ENCODE results near the gene EPHB2.

Gene EPHB2

GRCh38 chr1:22878626-22879025 is 168.0 kb downstream of the EPHB2 start:
- Histone ChIP-seq H3K36me3 (no peaks in the 10 kb centered on the region), H3K27me3 (ENCODE audit: insufficient read depth, low read depth, severe bottlenecking) (no peaks in the 10 kb centered on the region), H3K27ac (no peak overlapping the region), H3K4me3 (ENCODE audit: low read depth, low read length) (no peak overlapping the region), H3K9me3 (ENCODE audit: severe bottlenecking) (no peaks in the 10 kb centered on the region)
- no peak for DNase-seq
- TF ChIP-seq CTCF (IDR thresholded peaks at IDR 0.05; ENCODE audit: low read depth, low read length) = no peak

GRCh38 chr1:22879445-22879844 is 168.8 kb downstream of the EPHB2 start:
- Histone ChIP-seq H3K9me3 (ENCODE audit: severe bottlenecking) (no peaks in the 10 kb centered on the region), H3K27me3 (ENCODE audit: insufficient read depth, low read depth, severe bottlenecking) (no peaks in the 10 kb centered on the region), H3K36me3 (no peaks in the 10 kb centered on the region), H3K27ac (no peak overlapping the region), H3K4me3 (ENCODE audit: low read depth, low read length) (no peak overlapping the region)
- DNase-seq = no peak
- TF ChIP-seq CTCF (IDR thresholded peaks at IDR 0.05; ENCODE audit: low read depth, low read length) = no peak

GRCh38 chr1:22880174-22880601 is 169.5 kb downstream of the EPHB2 start:
- Histone ChIP-seq H3K36me3 (no peaks in the 10 kb centered on the region), H3K9me3 (ENCODE audit: severe bottlenecking) (no peaks in the 10 kb centered on the region), H3K27me3 (ENCODE audit: insufficient read depth, low read depth, severe bottlenecking) (no peaks in the 10 kb centered on the region), H3K4me3 (ENCODE audit: low read depth, low read length) (no peak overlapping the region), H3K27ac (no peak overlapping the region)
- no peak for TF ChIP-seq CTCF (IDR thresholded peaks at IDR 0.05; ENCODE audit: low read depth, low read length)
- no peak for DNase-seq

GRCh38 chr1:22883406-22883805 is 172.8 kb downstream of the EPHB2 start:
- Histone ChIP-seq H3K27me3 (ENCODE audit: insufficient read depth, low read depth, severe bottlenecking) (no peaks in the 10 kb centered on the region), H3K9me3 (ENCODE audit: severe bottlenecking) (no peaks in the 10 kb centered on the region), H3K36me3 (no peaks in the 10 kb centered on the region), H3K4me3 (ENCODE audit: low read depth, low read length) (no peak overlapping the region), H3K27ac (no peak overlapping the region)
- TF ChIP-seq CTCF (IDR thresholded peaks at IDR 0.05; ENCODE audit: low read depth, low read length) = no peak
- no peak for DNase-seq

GRCh38 chr1:22884806-22885530 is 174.3 kb downstream of the EPHB2 start:
- Histone ChIP-seq H3K4me3 (ENCODE audit: low read depth, low read length) (no peak overlapping the region), H3K36me3 (no peaks in the 10 kb centered on the region), H3K27ac (no peak overlapping the region), H3K27me3 (ENCODE audit: insufficient read depth, low read depth, severe bottlenecking) (no peaks in the 10 kb centered on the region), H3K9me3 (ENCODE audit: severe bottlenecking) (no peaks in the 10 kb centered on the region)
- no peak for DNase-seq
- TF ChIP-seq CTCF (IDR thresholded peaks at IDR 0.05; ENCODE audit: low read depth, low read length) = no peak

- Histone ChIP-seq H3K36me3 (no peaks in the 10 kb centered on the region), H3K9me3 (ENCODE audit: severe bottlenecking) (no peaks in the 10 kb centered on the region), H3K27me3 (ENCODE audit: insufficient read depth, low read depth, severe bottlenecking) (no peaks in the 10 kb centered on the region), H3K4me3 (ENCODE audit: low read depth, low read length) (no peak overlapping the region), H3K27ac (no peak overlapping the region)
- DNase-seq = no peak
- no peak for TF ChIP-seq CTCF (IDR thresholded peaks at IDR 0.05; ENCODE audit: low read depth, low read length)
Observed at GRCh38 chr1:22886211-22886610, 175.6 kb downstream of the EPHB2 start.
